ENCODE measurements around the gene LITAFD. TPM values are rescaled to one million over a fixed set of nuclear protein-coding genes. Genes with fewer than 3 reads are reported as not detected.

The LITAFD gene
- polyA plus RNA-seq, 1 of the 3 experiments (the other 2 are of a cell fraction): not detected

GRCh38 chr16:8855051-8855786, 26.9 kb upstream of the LITAFD start:
- H3K9me3 ChIP-seq: no peaks in the 10 kb centered on the region
- WGBS (ENCODE audit: low lambda C conversion rate): 96% methylated on average over 10 of the region's 11 CpGs
- no peak overlapping the region for H2AFZ ChIP-seq (ENCODE audit: low read depth)
- ChIA-PET POLR2A (no interaction called here), CTCF (interaction anchor here (1.1 to 1.7 kb wide), 3 partner anchors 25 to 279 kb away, joined by 3 to 6 read pairs (median 4); no protein-coding TSS in a partner anchor)
- no peaks in the 10 kb centered on the region for H3K27me3 ChIP-seq (ENCODE audit: insufficient read depth)
- peak; percentile 23 for DNase-seq
- H3K9me2 ChIP-seq: no peaks in the 10 kb centered on the region
- peaks cover 21% of the 10 kb centered on the region; the same call in 1 of the 2 replicates for H4K20me1 ChIP-seq (ENCODE audit: insufficient read depth)
- H3F3A ChIP-seq (replicated peaks; ENCODE audit: insufficient read depth): peaks cover 27% of the 10 kb centered on the region
- H3K27ac ChIP-seq (ENCODE audit: low read depth in 2 of 2, low read length in 1 of 2): no peak overlapping the region
- no peak overlapping the region for H3K4me2 ChIP-seq
- peaks cover 34% of the 10 kb centered on the region for H3K79me2 ChIP-seq (ENCODE audit: insufficient read depth)
- H3K4me3 ChIP-seq (ENCODE audit: low read depth in 2 of 2, low read length in 1 of 2): no peak overlapping the region
- no peak overlapping the region for H3K9ac ChIP-seq
- peaks cover 1 to 2% of the 10 kb centered on the region in 2 experiments; a peak in 3 of 4 replicates for H3K4me1 ChIP-seq (ENCODE audit: control insufficient read depth in 1 of 2, insufficient read depth in 2 of 2, low read depth in 1 of 2, low read length in 1 of 2)
- H3K36me3 ChIP-seq (replicated peaks in 1 of 2; ENCODE audit: control insufficient read depth in 1 of 2, insufficient read depth in 2 of 2, low read length in 1 of 2): peaks cover 23 to 32% of the 10 kb centered on the region in 2 experiments
- TF ChIP-seq CTCF (IDR thresholded peaks at IDR 0.05) (peak; percentile 36; the same call in 1 of the 2 replicates), ZBTB33 (IDR thresholded peaks at IDR 0.05; ENCODE audit: borderline replicate concordance, low read depth) (no peak), SMC3 (IDR thresholded peaks at IDR 0.05; ENCODE audit: low read depth, low read length) (no peak)

GRCh38 chr16:8855972-8856371, 26.2 kb upstream of the LITAFD start:
- Histone ChIP-seq H4K20me1 (ENCODE audit: insufficient read depth) (peaks cover 26% of the 10 kb centered on the region; the same call in 1 of the 2 replicates), H3K36me3 (replicated peaks in 1 of 2; ENCODE audit: control insufficient read depth in 1 of 2, insufficient read depth in 2 of 2, low read length in 1 of 2) (peaks cover 20 to 30% of the 10 kb centered on the region in 2 experiments), H3K9me2 (no peaks in the 10 kb centered on the region), H3K79me2 (ENCODE audit: insufficient read depth) (peaks cover 39% of the 10 kb centered on the region), H3K27ac (ENCODE audit: low read depth in 2 of 2, low read length in 1 of 2) (no peak overlapping the region), H3K9me3 (no peaks in the 10 kb centered on the region), H3F3A (replicated peaks; ENCODE audit: insufficient read depth) (peaks cover 20% of the 10 kb centered on the region), H3K4me1 (ENCODE audit: control insufficient read depth in 1 of 2, insufficient read depth in 2 of 2, low read depth in 1 of 2, low read length in 1 of 2) (no peaks in the 10 kb centered on the region; a peak in 1 of 4 replicates), H3K4me2 (no peak overlapping the region), H3K27me3 (ENCODE audit: insufficient read depth) (no peaks in the 10 kb centered on the region), H3K9ac (no peak overlapping the region), H2AFZ (ENCODE audit: low read depth) (no peak overlapping the region), H3K4me3 (ENCODE audit: low read depth in 2 of 2, low read length in 1 of 2) (no peak overlapping the region)
- WGBS (ENCODE audit: low lambda C conversion rate): 61% methylated on average over 5 of the region's 5 CpGs
- TF ChIP-seq PBX3 (IDR thresholded peaks at IDR 0.05): no peak
- no peak for TF ChIP-seq MXI1 (IDR thresholded peaks at IDR 0.05; ENCODE audit: low read depth, low read length)
- TF ChIP-seq FOXJ3 (CRISPR knock-in tag; IDR thresholded peaks at IDR 0.05): no peak
- no peak for TF ChIP-seq USF2 (IDR thresholded peaks at IDR 0.05; ENCODE audit: borderline replicate concordance, low read depth, low read length)
- TF ChIP-seq MAX (IDR thresholded peaks at IDR 0.05; ENCODE audit: low read depth): no peak
- no peak for TF ChIP-seq YY1 (IDR thresholded peaks at IDR 0.05; ENCODE audit: low read depth)
- no peak for TF ChIP-seq FOXM1 (IDR thresholded peaks at IDR 0.05; ENCODE audit: low read depth)
- TF ChIP-seq CTCF (IDR thresholded peaks at IDR 0.05): no peak
- TF ChIP-seq TCF12 (IDR thresholded peaks at IDR 0.05): no peak
- TF ChIP-seq EP300 (IDR thresholded peaks at IDR 0.05; ENCODE audit: borderline replicate concordance in 1 of 2, low read depth in 1 of 2, low read length in 1 of 2): no peak
- TF ChIP-seq IRF3 (IDR thresholded peaks at IDR 0.05; ENCODE audit: low read depth, low read length): no peak
- no peak for TF ChIP-seq CHD2 (IDR thresholded peaks at IDR 0.05; ENCODE audit: low read length, partially characterized antibody)
- DNase-seq: no peak
- ChIA-PET CTCF (interaction anchor here (1.1 kb wide), 1 partner anchor 24 kb away, joined by 6 read pairs; no protein-coding TSS in a partner anchor), POLR2A (interaction anchor here (0.8 kb wide), 1 partner anchor 199 kb away, joined by 6 read pairs; no protein-coding TSS in a partner anchor)
